Measurements from ENCODE around the gene NDRG3.
"Not testable (repeated sequence)": the region's sequence is repeated elsewhere in the genome, so short reads cannot be mapped to it uniquely, and the experiment has no call there.

The NDRG3 gene

DNA sequence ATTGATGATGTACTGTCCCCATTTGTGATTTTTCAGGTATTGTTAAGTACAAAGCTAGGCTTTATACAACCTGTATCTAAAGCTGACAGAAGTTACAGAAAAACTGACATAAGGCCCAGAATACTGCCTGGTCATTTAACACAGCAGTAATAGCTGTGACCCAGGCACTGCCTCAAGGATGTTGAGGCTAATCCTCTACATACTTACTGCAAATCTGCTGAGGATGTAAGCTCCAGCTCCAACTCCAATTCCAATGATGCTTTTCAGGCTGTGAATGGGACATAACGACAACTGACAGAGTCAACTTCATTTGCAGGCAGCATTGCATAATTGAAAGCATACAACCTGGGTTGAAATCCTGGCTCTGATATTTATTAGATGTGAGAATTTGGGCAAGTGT lies 63.6 kb downstream of the NDRG3 start:
- TF ChIP-seq, protein P1, sequence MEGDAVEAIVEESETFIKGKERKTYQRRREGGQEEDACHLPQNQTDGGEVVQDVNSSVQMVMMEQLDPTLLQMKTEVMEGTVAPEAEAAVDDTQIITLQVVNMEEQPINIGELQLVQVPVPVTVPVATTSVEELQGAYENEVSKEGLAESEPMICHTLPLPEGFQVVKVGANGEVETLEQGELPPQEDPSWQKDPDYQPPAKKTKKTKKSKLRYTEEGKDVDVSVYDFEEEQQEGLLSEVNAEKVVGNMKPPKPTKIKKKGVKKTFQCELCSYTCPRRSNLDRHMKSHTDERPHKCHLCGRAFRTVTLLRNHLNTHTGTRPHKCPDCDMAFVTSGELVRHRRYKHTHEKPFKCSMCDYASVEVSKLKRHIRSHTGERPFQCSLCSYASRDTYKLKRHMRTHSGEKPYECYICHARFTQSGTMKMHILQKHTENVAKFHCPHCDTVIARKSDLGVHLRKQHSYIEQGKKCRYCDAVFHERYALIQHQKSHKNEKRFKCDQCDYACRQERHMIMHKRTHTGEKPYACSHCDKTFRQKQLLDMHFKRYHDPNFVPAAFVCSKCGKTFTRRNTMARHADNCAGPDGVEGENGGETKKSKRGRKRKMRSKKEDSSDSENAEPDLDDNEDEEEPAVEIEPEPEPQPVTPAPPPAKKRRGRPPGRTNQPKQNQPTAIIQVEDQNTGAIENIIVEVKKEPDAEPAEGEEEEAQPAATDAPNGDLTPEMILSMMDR (IDR thresholded peaks at IDR 0.05; ENCODE audit: insufficient read depth, missing control alignments), result no peak
- peak; percentile 86 for FAIRE-seq

GRCh38 chr20:36677422-36677771 lies 68.5 kb downstream of the NDRG3 start:
- DNase-seq (ENCODE audit: insufficient read length, low spot score) (no peak), FAIRE-seq (no peak)
- TF ChIP-seq, protein P1 (IDR thresholded peaks at IDR 0.05; ENCODE audit: insufficient read depth, missing control alignments), result no peak

More for the DNA sequence above, 63.6 kb downstream of the NDRG3 start:
- peak; percentile 55 for DNase-seq (ENCODE audit: insufficient read length, low spot score)

- DNase-seq (ENCODE audit: insufficient read length, low spot score) (no peak), FAIRE-seq (no peak)
- TF ChIP-seq, protein P1 (IDR thresholded peaks at IDR 0.05; ENCODE audit: insufficient read depth, missing control alignments), result no peak
Observed at GRCh38 chr20:36676701-36677421, 69.0 kb downstream of the NDRG3 start.

GRCh38 chr20:36675545-36675944 lies 70.3 kb downstream of the NDRG3 start:
- DNase-seq (ENCODE audit: insufficient read length, low spot score); FAIRE-seq: not testable (repeated sequence)

DNA sequence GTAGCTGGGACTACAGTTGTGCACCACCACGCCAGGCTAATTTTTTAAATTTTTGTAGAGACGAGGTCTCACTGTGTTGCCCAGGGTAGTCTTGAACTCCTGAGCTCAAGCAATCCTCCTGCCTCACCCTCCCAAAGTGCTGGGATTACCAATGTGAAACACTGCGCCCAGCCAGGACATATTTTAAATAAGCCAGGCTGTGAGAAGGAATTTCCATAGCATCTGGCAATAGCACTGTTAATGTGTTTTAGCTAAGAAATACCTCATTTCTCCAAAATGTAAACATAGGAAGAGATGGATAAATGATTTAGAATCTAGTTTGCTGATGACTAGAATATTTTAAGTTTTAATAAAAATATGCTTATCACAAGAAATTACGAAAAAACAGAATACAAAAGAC lies 72.9 kb downstream of the NDRG3 start:
- DNase-seq (ENCODE audit: insufficient read length, low spot score) (no peak), FAIRE-seq (no peak)
- TF ChIP-seq, protein P1 (IDR thresholded peaks at IDR 0.05; ENCODE audit: insufficient read depth, missing control alignments), result no peak

DNA sequence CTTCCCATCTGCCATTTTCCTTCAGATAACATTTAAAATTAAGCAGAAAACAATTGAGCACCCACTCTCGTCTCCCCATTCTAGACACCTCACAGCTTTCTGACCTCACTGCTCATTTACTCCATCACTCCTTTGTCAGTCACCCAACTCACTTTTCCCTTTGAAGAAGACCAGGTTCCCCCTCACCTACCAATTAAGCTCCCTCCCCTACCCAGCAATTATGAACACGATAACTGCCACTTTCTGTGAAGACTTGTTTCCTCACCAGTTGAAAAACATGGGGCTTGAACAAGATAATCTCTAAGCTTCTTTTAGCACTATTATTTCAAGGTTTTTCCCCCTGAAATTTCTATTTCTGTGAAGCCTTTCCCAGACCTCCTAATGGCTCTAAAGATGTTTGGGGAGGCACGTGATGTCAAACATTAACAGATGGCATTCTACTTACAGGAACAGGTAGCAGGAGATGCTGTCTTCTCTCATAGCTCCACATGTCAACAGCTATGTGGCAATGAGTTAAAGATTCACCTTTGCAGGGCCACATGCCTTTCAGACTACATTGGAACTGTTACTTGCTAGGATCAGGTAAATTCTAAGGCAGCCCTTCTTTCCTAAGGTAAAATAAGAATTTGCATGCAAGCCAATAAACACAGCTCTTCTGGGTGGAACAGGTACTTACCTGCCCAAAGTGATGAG lies 75.1 kb downstream of the NDRG3 start:
- TF ChIP-seq, protein P1 (IDR thresholded peaks at IDR 0.05; ENCODE audit: insufficient read depth, missing control alignments), result no peak
- FAIRE-seq, result no peak
- no peak for DNase-seq (ENCODE audit: insufficient read length, low spot score)

GRCh38 chr20:36666181-36666740 lies 79.6 kb downstream of the NDRG3 start:
- no peak for DNase-seq (ENCODE audit: insufficient read length, low spot score)
- FAIRE-seq, result no peak
- TF ChIP-seq, protein P1 (IDR thresholded peaks at IDR 0.05; ENCODE audit: insufficient read depth, missing control alignments), result peak; percentile 41
